ENCODE results near the gene TLK1. TPM values are rescaled to one million over a fixed set of nuclear protein-coding genes. Genes with fewer than 3 reads are reported as not detected.

TLK1 gene
- total and polyA plus RNA-seq, 10 of the 15 experiments (the other 5 are each of a cell fraction or from before 2014, with no cell fraction given), result 25.1 to 126 (median 57.3) TPM

- no peak for TF ChIP-seq HCFC1 (IDR thresholded peaks at IDR 0.05; ENCODE audit: low read length)
- TF ChIP-seq HSF1 (IDR thresholded peaks at IDR 0.05; ENCODE audit: low read depth, low read length), result no peak
- no peak for TF ChIP-seq TCF7 (IDR thresholded peaks at IDR 0.05; ENCODE audit: borderline replicate concordance)
- no peak for TF ChIP-seq STAT3 (IDR thresholded peaks at IDR 0.05; ENCODE audit: low read depth, low read length)
- TF ChIP-seq SIN3A (IDR thresholded peaks at IDR 0.05; ENCODE audit: low read depth, low read length), result no peak
- TF ChIP-seq CHD4 (IDR thresholded peaks at IDR 0.05), result no peak
- no peak for TF ChIP-seq E2F4 (IDR thresholded peaks at IDR 0.05; ENCODE audit: low read depth, low read length)
- TF ChIP-seq RELB (IDR thresholded peaks at IDR 0.05; ENCODE audit: low read depth), result no peak
Observed at GRCh38 chr2:171069286-171069956, 91.3 kb downstream of the TLK1 start (continued).

GRCh38 chr2:171066110-171066509 is 94.6 kb downstream of the TLK1 start:
- in situ Hi-C loops (cut with MboI), result no loop called here
- ATAC-seq (no peak), FAIRE-seq (no peak), DNase-seq (ENCODE audit: low read depth, low spot score) (no peak)
- SMC1A ChIA-PET (ENCODE audit: uncharacterized antibody, unreplicated experiment), result no interaction called here
- no peak overlapping the region for H3K4me3 ChIP-seq
- no peak overlapping the region for H3K27ac ChIP-seq (ENCODE audit: control insufficient read depth, insufficient read depth)
- H3K9ac ChIP-seq (ENCODE audit: control insufficient read depth, insufficient read depth, low read length), result no peak overlapping the region
- RAD21 ChIA-PET (ENCODE audit: unreplicated experiment), result no interaction called here
- no peaks in the 10 kb centered on the region for H3K4me1 ChIP-seq (ENCODE audit: control insufficient read depth, insufficient read depth, low read length)
- H3K9me3 ChIP-seq (replicated peaks; ENCODE audit: control insufficient read depth, insufficient read depth, low read length), result no peaks in the 10 kb centered on the region; the same call in 2 of the 3 replicates
- CTCF ChIA-PET, result no interaction called here
- H3K4me2 ChIP-seq (ENCODE audit: control insufficient read depth, insufficient read depth), result no peak overlapping the region
- no peaks in the 10 kb centered on the region for H4K20me1 ChIP-seq (ENCODE audit: control insufficient read depth, insufficient read depth)
- peaks cover 0 to 21% of the 10 kb centered on the region in 2 experiments; a peak in 3 of 4 replicates for H3K36me3 ChIP-seq (ENCODE audit: control insufficient read depth in 2 of 2, insufficient read depth in 2 of 2, low read length in 1 of 2)
- H3K27me3 ChIP-seq (replicated peaks in 1 of 2; ENCODE audit: control insufficient read depth in 2 of 2, insufficient read depth in 2 of 2, low read length in 1 of 2), result no peaks in the 10 kb centered on the region
- 100% methylated on average over 1 of the region's 1 CpG for WGBS (ENCODE audit: insufficient coverage, insufficient replicate concordance, low lambda C conversion rate, missing lambda C conversion rate)
- POLR2A ChIA-PET, result no interaction called here
- intact Hi-C loops (cut with micrococcal nuclease; ENCODE audit: unreplicated experiment), result no loop called here
- BruUV-seq (replicated peaks), result no TSS peak
- H2AFZ ChIP-seq (ENCODE audit: control insufficient read depth, low read depth, low read length), result no peak overlapping the region
- H3K79me2 ChIP-seq (ENCODE audit: control insufficient read depth, insufficient read depth, low read length), result peaks cover 32% of the 10 kb centered on the region
- TF ChIP-seq SMAD1 (IDR thresholded peaks at IDR 0.05; ENCODE audit: low read depth, partially characterized antibody) (no peak), NFXL1 (IDR thresholded peaks at IDR 0.05; ENCODE audit: borderline replicate concordance) (no peak), ZNF217 (IDR thresholded peaks at IDR 0.05) (no peak), RB1 (IDR thresholded peaks at IDR 0.05; ENCODE audit: borderline replicate concordance) (no peak), POLR2AphosphoS2 (IDR thresholded peaks at IDR 0.05; ENCODE audit: low read depth, low read length) (no peak), SMARCA5 (IDR thresholded peaks at IDR 0.05) (no peak), POLR2AphosphoS5 (IDR thresholded peaks at IDR 0.05; ENCODE audit: low read length) (no peak), POU2F2 (IDR thresholded peaks at IDR 0.05; ENCODE audit: borderline replicate concordance, low read depth, low read length) (no peak), BRCA1 (IDR thresholded peaks at IDR 0.05; ENCODE audit: low read depth, low read length) (no peak), SREBF2 (IDR thresholded peaks at IDR 0.05; ENCODE audit: low read length) (no peak), ASH2L (IDR thresholded peaks at IDR 0.05; ENCODE audit: borderline replicate concordance, low read depth) (no peak), SUZ12 (IDR thresholded peaks at IDR 0.05; ENCODE audit: unreplicated experiment) (no peak), KLF5 (IDR thresholded peaks at IDR 0.05; ENCODE audit: partially characterized antibody) (no peak), CREB1 (IDR thresholded peaks at IDR 0.05; ENCODE audit: low read depth) (no peak), FOS (IDR thresholded peaks at IDR 0.05; ENCODE audit: borderline replicate concordance, extremely low read depth, insufficient read length) (no peak)
